Raji (cell line): Measurements from ENCODE around the gene NT5DC4.

Experiments used
- POLR2A ChIP-seq: IDR thresholded peaks from 2 replicates; pipeline ENCODE4 v1.6.1; 2011; ENCODE audit warnings: low read depth, low read length, control low read depth; ENCODE audit not compliant: insufficient read depth

The NT5DC4 gene

DNA sequence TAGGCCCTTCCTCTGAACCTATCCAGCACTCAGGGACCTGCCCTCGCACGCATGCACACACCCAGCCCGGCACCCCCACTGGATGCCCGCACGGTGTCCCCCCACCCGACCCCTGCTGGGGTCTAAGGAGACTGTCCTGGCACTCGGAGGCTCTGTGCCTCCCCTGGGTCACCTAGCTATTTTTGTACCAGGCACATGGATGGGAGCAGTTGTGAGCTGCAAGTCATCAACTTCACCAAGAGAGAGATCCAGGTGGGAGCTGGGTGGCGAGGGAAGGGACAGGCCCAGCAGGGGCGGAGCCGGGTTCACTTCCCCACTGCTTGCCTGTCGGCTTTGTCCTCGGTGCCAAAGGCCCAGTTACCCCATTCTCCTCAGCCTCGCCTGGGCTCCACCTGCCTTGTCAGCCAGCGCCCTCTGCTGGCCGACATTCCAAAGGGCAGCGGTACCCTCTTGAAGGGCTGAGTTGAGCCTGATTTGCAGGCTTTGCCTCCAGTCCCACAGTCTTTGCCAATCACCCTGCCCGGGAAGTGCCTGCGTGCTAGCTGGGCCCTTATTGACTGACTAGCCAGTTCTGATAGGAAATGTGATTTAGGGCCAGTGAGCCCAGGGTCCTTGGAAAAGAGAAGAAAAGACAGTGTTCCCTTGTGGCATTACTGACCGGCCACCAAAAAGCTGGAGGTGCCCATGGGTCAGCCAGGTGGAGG is 5.8 kb downstream of the NT5DC4 start:
- no peak for TF ChIP-seq POLR2A

DNA sequence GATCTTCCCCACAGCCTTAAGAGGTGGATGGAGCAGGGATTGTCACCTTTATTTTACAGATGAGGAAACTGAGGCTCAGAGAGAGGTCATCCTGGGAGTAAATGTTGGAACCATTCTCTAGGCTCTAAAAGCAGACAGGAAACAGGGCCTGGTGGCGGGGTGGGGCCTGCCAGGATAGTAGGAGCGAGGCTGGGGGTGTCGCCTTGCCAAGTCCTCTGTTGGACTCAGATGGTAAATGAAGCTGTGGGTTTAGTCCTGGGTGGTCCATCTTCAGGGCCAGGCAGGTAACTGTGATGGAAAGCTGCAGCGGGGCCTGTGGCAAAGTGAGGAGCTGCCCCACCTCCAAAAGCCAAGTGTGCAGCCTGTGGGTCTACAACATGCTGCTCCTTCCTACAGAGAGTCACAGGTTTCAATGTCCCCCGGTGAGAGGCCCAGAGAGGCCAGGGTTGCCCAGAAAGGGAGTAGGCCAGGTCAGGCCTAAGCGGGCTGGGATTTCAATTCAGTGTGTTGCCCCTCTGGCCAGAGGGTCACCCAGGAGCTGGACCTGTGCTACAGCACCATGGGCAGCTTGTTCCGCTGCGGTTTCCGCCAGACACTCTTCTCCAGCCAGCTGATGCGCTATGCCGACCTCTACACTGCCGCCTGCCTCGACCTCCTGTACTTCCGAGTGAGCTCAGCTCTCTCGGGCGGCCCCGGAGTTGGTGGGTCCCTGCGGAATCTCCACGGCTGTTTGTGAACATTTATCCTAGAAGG is 6.6 kb downstream of the NT5DC4 start:
- no peak for TF ChIP-seq POLR2A

DNA sequence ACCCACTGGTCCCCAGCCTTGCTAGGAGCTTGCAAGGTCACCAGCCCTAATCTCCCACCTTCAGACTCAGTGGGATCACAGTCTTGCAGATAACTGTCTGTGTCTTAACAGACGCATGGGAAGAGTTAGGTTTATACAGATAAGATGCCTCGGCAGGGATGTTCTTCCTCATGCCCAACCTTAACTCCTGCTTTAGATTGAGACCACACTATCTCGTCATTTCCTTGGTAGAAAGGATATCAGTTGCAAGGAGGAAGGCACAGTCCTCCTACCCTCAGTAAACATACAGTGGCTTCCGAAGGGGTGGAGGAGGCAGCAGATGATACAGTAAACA is 7.2 kb downstream of the NT5DC4 start:
- no peak for TF ChIP-seq POLR2A

DNA sequence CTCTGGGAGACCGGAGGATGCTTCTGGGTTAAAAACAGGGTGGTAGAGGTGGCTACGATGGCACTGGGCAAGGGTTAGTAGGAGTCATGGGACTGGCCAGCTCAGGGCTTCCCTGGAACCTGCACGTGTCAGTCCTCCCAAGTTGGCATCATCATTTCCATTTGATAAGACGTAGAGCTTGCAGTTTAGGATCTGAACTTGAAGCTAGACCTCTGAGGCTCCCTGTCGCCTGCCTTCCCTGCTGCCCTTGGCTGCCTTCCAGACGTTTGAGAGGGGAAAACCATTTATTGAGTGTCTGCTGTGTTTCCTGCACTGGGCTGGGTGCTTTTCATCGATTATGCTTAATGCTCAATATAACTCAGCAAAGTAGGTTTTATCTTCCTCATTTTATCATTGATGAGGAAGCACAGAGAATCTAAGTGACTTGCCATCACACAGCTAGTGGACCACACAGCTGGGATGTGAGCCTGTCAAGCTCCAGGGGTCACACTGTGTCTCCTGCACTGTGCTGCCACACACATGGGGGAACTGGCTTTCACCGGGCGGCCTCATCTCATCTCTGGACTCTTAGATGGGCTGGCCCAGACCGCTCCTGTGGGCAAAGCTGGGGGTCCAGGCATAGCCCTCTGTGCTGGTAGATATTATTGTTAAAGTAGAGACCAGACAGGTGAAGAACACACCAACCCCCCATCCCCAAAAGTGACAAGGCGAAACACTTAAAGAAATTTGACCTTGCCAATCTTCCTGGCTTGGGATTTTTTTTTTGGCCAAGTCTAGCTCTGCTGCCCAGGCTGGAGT is 7.8 kb downstream of the NT5DC4 start:
- no peak for TF ChIP-seq POLR2A

DNA sequence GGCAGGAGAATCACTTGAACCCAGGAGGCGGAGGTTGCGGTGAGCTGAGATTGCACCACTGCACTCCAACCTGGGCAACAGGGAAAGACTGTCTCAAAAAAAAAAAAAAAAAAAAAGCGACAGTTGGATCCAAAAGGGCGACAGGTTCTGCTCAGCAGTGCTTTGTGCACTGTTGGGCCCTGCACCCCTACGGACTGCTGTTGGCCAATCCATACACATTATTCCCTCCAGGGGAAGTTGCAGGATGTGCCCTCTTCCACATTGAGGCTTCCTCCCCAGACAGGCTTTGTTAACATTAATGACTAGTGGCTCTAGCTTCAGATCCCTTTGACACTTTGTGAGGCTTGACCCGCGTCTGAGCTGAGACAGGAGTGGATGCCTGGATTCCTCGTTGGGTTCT is 9.4 kb downstream of the NT5DC4 start:
- TF ChIP-seq POLR2A = no peak

DNA sequence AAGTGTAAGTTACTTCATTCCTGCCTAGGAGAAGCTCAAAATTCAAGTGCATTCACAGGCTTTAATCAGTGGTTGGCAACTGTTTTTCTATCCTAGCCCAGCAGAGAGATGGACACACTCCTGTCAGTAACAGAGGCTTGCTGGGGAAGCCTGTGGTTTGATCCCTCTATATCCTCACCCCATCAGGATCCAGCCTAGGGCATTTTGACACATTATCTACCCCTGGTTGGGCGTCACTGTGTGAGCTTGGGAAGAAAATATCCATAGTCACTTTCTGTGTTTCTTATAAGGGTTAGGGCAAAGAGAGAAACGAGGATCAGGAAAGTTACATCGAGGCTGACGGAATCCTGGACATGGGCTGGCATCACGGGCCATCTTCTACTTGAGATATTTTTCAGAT is 10.0 kb downstream of the NT5DC4 start:
- TF ChIP-seq POLR2A = no peak

DNA sequence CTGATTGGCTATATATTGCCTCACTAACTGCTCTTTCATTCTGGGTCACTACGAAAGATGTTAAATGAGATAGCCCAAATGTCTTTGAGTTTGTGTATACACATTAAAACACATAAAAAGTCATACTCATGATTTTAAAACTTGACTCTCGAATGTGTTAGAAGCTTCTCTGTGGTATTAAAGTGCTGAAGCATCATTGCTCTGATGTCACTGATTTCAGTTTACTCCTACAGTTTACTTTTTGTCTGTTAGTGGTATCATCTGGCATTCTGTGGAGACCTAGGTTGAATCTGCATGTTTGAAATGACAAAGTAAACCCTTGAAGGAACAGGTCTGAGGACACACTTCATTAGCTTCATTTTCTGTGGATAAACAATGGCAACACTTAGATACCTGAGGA is 10.7 kb downstream of the NT5DC4 start:
- no peak for TF ChIP-seq POLR2A

DNA sequence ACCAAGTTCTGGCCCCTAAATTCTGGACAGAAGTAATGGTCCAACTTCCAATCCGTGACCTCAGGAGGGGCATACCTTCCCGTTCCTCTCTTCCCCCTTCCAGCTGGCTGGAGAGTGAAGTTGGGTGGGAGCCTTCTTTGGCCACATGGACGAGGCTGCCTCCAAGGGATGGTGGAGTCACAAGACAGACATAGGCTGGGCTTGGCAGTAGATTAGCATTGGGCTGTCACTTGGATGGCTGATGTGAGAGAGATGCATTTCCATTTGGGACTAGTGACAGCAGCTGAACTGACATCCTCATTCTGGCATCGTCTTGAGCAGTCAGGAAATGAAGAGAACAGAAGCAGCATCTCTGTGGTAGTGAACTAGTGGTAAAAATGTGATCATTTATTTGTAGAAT is 12.6 kb downstream of the NT5DC4 start:
- no peak for TF ChIP-seq POLR2A

DNA sequence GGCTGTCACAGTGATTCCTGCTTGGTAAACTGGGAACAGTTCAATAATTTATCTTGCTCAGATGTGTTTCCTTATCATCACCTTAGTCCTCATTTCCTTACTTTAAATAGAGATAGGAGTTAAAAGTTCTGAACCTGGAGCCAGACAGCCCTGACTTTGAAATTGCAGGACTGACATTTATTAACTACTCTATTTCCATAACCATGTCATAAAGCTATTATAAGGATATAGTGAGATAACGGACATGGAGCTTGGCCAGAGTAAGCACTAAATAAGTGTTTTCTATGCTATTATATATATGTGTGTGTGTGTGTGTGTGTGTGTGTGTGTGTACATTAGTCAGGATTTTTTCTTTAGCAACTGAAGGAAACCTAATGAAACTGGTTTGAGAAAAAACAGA is 13.1 kb downstream of the NT5DC4 start:
- no peak for TF ChIP-seq POLR2A

DNA sequence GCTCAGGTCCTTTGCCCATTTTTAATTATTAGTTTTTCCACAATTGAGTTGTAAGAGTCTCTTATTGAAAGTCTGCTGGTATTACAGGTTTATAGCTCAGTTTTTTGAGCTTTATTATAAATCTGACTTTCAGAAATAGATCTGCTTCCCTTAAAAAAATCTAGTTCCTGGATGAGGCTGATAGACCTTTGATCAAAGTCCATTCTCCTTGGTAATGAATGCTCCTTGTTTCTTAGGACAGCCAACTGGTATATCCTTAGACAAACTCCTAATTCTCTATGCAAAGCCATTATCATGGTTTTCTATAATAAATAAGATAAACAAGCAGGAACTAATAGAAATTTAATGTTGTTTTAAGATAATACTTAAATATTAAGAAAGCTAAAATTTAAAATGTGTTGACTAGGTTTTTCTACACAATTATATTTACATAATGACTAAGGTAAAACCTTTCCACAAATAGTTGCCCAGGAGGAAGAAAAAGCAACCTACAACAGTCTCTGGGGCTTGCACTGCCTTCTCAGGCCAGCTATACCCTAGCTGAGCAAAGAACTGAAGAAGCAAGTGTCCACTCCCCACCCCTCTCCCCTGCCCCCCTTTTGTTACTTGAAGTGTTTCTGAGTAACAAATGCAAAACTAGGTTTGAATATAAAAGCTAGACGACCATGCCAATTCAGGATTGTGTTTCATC is 16.9 kb downstream of the NT5DC4 start:
- TF ChIP-seq POLR2A = no peak

DNA sequence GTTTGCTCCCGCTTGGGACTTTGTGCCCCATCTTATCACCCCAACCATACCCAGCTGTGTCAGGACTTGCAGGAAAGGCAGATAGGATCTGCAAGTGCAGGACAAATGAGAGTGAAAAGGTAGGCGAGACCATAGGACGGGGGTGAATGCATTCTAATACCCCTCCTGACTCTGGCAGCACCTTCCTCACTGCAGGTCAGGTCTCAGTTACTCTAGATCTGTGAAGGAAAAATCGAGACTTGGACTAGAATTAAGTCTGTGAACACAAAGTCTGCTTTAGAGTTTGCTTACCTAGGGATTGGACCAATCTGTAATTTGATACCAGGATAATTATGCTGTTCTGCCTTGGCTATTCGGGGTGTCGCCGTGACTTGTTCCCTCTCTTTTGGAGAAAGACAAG is 19.7 kb downstream of the NT5DC4 start:
- no peak for TF ChIP-seq POLR2A

DNA sequence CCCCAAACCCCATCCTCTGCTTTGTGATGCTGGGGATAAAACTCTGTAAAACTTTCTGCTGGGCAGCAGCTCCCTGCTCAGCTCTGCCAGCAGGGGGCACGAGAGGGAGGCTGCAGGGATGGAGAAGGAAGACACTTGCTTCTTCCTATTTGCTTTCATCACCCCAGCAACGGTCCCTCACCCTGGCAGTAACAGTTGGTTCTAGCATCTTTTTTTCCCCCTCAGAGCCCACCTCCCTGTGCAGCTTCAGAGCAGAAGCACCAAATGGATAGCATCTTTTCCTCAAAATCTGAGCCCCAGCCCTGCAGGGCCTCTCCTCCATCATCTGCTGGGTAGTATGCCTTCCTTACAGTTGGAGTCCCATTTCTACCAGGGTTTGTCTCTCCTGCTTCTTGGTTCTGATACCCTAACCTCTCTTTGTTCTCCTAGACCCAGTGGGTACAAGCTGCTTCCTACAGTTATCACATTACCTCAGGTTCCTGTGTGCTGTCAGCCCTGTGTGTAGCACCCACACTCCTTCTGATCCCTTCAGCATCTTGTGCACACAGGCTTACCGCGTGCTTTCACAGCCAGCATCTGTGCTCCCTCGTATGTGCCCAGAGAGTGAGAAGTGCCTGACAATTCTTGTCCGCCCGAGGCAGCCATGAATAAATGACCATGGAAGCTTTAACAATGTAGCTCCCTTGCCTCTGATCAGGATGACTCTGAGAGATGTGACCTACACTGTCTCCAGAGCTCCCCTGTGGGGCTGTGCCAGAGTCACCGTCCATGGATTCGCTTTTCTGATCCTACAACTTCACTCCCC is 29.1 kb downstream of the NT5DC4 start:
- TF ChIP-seq POLR2A = no peak

DNA sequence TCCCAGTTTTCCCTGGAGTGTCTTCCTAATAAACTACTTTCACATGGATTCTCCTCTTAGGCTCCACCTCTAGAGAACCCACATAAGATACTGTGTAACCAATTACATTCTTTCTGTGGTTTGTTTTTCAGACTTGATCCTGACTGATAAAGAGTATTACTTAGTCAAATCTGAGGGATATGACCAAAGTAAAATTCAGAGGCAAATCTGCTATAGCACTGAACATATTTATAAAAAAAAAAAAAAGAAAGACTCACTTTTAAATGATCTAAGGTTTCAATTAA is 29.7 kb downstream of the NT5DC4 start:
- TF ChIP-seq POLR2A = no peak

DNA sequence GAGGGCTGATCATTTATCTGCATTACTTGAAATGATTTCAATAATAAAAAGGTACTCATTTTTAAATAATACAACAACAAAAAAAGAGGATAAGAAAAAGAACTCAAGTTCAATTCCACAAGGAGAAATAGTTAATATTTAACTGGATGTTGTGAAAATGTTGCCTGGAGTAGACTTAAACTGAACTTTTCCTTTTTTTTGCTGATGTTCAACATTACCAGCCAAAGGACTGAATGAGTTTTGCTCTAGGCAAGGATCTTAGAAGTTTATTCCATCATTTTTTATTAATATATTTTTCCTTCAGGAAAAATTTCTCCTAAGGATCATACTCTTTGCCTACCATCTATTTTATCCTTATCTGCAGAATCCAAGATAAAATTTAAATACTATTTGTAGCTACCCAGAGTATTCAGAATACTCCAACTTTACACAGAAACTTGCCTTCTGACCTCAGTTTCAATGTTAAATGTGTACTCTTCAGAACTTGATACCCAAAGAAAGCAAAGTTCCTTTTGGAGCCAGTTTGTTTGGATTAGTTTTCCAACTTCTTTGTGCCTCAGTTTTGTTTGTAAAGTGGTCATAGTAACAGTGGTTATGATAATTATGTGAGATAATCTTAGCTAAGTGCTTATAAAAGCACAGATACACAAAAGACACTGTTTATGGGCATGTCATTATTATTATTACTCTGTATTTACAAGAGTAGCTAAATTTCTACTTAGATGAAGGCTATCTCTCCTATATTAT is 30.8 kb downstream of the NT5DC4 start:
- TF ChIP-seq POLR2A = no peak
